ENCODE data around the gene SHROOM2.
A peak's percentile ranks its signal among the peaks of the same experiment; 100 is the strongest.
"Not testable (repeated sequence)": the region's sequence is repeated elsewhere in the genome, so short reads cannot be mapped to it uniquely, and the experiment has no call there.

SHROOM2 gene

DNA sequence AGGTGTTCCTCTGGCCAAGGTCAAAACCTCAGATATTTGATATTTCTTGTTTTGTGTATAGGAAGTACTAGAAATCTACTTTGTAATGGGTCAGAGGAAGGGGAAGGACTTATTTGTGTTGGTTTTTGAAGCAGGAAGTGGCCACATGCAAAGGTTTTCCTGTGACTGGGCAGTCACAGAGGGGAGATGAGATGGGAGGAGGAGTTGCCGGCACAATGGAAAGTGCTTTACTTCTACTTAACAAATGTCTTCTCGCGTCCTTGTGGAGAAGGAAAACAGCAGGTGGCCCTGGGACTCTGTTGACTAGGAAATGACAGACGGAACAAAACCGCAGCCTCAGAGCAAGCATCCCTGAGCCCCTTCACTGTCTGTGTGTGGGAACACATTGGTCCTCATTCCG, 46.6 kb downstream of the SHROOM2 start:
- no peak for DNase-seq (ENCODE audit: low read depth)

DNA sequence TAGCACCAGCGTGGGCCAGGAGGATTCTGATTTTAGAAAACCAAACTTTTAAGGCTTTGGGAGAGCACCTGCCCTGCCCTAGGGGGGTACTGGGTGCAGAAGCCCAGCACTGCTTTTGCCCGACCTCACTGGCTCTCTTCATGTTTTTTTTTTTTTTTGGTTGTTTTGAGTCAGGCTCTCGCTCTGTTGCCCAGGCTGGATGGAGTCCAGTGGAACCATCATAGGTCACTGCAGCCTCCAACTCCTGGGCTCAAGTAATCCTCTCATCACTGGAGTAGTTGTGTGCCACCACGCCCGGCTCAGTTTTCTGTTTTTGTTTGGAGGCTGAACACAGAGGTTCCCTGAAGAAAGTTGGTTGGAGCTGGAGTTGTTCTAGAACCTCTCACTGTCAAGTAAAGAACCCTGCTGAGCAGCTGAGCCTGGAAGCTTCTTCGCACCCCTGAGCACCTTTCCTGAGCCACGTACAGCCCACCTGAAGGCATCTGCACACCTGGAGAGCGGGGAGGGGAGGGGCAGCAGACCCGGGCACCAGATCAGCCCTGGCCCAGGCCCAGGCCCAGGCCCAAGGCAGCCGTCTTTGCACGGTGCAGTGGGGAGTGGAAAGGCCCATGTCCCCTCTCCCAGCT, 49.5 kb downstream of the SHROOM2 start:
- no peak for DNase-seq (ENCODE audit: low read depth)

DNA sequence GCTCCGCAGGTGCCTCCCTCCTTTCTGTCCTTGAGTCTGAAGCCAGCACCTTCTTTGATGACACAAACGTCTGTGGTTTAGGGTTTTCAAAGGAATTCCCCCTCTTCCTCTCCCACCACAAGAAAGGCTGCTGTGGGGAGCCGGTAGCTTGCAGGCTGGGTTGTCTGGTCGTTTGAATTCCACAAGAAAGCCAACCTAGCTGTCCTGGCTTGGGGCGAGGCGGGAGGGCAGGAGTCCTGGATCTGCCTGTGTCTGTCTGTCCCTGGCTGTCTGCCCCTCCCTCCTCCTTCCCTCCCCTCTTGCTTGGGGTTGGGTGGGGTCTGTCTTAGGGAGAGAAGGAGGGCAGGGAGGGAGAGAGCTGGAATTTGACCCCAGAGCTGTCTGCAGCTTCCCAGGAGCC, 56.3 kb downstream of the SHROOM2 start:
- DNase-seq (ENCODE audit: low read depth) = no peak

GRCh38 chrX:9844936-9845577, 58.8 kb downstream of the SHROOM2 start:
- no peak for DNase-seq (ENCODE audit: low read depth)

- no peak for DNase-seq (ENCODE audit: low read depth)
Measured at GRCh38 chrX:9845578-9845952, 59.3 kb downstream of the SHROOM2 start.

DNA sequence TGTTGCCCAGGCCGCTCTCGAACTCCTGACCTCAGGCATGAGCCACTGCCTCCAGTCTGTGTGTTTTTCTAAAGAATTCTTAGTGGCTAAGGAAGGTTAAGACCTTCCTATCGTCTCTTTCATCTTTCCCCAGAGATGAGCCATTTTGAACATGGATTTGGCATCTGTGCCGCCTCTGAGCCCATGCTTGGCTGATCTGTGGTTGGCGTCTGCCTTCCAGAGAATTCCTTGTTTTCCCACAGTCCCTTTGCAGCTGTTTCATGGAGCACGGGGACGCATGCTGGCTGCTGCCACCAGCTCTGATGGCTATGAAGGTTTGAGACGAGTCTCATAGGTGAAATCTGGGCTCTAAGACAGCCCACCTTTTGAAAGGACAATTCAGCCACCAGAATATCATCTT, 60.4 kb downstream of the SHROOM2 start:
- DNase-seq (ENCODE audit: low read depth) = no peak

DNA sequence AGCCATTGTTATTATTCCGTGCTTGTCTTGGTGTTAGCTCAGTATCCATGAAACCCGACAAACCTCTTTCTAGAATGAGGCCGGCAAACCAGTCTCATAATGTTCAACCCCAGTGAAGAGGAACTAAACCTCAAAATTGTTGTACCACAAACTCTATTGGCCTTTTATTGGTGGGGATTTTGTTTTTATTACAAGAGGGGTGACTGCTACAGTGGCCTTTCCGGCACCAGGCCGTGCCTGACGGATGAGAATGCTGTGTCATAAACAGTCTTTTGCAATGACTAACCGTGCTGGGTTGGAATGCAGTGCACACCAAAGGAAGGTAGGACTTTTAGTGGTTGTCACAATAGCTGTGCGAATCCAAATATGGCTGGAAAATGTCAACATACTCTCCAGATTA, 60.8 kb downstream of the SHROOM2 start:
- DNase-seq (ENCODE audit: low read depth) = peak; percentile 39

GRCh38 chrX:9848718-9849479, 62.7 kb downstream of the SHROOM2 start:
- DNase-seq (ENCODE audit: low read depth) = no peak

GRCh38 chrX:9851890-9852289, 65.7 kb downstream of the SHROOM2 start:
- no peak for DNase-seq (ENCODE audit: low read depth)

DNA sequence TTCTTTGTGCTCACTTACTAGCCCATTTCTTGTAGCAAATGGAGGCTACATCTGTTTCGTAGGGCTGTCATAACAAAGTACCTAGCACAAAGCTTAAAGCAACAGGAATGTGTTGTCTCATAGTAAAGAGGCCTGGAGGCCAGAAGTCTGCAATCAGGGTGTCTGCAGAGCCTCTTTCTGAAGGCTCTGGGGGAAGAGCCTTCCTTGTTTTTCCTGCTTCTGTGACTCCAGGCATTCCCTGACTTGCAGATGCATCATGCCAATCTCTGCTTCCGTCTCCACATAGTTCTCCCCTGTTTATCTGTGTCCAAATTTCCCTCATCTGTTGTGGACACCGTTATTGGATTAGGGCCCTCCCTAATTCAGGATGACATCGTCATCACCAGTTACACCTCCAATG, 67.1 kb downstream of the SHROOM2 start:
- no peak for DNase-seq (ENCODE audit: low read depth)

DNA sequence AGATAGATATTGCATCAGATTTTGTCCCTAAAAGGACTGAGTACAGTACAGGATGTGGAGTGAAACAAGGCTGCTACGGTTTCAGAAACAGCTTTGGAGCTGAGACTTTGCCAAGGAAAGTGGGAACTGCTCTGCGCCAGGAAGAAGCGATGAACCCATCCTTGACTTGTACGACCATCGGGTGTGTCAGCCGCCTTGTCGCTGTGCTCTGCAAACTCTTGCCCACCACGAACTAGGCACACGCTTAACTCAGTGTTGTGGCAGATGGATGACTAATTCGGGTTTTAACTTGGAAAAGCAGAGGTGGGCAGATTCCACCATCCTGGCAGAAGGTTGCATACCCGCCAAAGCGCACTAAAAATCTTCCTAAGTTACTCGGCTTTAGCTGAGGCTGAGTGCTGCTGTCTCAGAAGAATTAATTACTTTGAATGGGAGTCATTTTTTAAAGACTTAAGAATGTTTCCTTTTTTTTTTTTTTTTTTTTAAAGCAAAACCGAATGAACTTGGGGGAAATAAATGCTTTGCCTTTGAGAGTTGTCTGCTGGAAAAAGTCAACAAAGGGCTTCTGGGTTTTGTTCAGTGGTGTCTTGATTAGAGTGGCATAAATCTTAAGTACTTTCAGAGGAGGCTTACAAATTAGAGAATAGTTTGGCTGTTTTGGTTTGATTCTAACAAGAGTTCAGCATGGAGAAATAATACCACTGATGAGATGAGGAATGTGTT, 69.5 kb downstream of the SHROOM2 start:
- no peak for DNase-seq (ENCODE audit: low read depth)

GRCh38 chrX:9856588-9856987, 70.4 kb downstream of the SHROOM2 start:
- no peak for DNase-seq (ENCODE audit: low read depth)

GRCh38 chrX:9857575-9858474, 71.6 kb downstream of the SHROOM2 start:
- no peak for DNase-seq (ENCODE audit: low read depth)

DNA sequence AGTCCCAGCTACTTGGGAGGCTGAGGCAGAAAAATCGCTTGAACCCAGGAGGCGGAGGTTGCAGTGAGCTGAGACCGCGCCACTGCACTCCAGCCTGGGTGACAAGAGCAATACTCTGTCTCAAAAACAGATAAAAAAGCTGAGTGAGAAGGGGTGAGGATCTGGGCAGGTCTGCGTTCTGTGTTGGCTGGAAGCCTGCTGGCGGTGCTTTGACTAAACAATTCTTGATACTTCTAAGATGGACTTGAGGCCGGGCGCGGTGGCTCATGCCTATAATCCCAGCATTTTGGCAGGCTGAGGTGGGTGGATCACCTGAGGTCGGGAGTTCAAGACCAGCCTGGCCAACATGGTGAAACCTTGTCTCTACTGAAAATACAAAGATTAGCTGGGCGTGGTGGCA, 72.5 kb downstream of the SHROOM2 start:
- DNase-seq (ENCODE audit: low read depth) = not testable (repeated sequence)

DNA sequence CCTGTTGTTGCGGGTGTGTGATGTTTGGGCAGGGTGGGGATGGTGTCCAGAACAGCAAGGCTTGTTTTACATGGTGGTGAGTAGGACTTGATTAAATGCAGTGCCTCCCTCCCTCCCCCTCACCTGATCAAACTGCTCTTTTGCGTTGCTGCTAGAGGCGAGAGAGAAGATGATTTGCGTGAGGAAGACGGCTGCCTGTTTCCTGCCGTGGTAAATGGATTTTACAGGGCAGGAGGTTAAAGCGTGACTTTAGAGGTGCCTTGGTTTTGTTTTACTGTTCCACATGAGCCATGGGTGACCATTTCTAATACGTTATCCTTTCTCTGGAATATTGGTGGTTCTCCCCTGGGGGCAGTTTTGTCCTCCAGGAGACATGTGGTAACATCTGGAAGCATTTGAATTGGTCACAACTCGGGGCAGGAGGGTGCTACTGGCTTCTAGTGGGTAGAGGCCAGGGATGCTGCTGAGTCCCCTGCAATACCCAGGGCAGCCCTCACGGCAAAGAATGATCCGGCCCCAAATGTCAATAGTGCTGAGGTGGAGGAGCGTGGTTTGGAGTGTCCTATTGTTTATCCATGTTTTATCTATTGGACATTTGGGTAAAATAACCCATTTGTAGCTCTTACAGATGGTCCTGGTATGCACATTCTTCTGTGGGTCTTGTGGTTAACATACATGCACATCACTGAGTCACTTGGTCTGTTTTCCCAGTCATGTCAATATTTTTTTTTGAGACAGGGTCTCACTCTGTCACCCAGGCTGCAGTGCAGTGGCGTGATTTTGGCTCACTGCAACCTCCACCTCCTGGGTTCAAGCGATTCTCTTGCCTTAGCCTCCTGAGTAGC, 73.7 kb downstream of the SHROOM2 start:
- no peak for DNase-seq (ENCODE audit: low read depth)

DNA sequence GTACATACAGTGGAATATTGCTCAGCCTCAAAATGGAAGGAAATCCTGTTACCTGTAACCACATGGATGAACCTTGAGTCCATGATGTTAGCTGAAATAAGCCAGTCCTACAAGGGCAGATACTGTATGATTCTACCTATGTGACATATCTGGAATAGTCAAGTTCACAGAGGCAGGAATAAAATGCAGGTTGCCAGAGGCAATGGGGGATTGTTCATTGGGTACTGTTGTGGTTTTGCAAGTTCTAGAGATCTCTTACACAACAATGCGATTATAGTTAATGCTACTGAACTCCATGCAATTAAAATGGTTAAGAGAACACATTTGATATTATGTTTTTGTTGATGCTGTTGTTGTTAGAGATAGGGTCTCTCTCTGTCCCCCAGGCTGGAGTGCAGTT, 74.6 kb downstream of the SHROOM2 start:
- no peak for DNase-seq (ENCODE audit: low read depth)

DNA sequence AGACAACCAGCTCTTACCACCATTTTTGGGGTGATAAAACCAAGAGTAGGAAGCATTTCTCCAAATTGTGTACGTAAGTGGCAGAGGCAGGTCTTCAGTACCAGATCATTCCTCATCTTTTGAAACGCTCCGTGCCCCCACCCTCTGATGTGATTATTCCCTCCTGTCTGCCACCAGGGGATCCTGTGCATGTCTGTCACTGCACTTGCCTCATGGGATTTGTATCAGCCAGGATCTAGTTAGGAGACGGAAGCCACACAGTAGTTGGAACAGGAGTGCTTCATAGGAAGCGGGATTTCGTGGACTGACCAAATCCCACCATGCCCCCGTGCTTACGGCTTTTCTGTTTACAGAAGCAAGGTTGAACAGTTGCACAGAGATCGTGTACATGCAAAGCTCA, 75.5 kb downstream of the SHROOM2 start:
- no peak for DNase-seq (ENCODE audit: low read depth)

DNA sequence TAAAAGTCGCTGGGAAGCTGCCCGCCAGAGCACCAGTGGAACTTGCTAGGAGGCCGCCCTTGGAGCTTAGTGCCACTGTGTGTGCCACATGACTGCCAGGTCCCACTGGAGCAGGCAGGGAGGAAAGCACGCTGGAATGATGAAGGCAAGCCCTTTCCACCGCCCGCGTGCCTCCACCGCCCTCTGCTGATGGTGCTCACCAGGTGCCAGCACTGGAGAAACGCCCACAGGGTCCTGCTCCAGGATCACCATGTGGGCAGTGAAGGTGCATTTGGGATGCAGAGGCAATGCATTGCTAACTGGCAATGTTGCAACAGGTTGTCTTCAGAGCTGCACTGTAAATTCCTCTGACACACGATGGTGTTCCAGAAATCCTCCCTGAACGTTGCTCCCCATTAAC, 76.3 kb downstream of the SHROOM2 start:
- DNase-seq (ENCODE audit: low read depth) = no peak

GRCh38 chrX:9862953-9863352, 76.7 kb downstream of the SHROOM2 start:
- DNase-seq (ENCODE audit: low read depth) = no peak

DNA sequence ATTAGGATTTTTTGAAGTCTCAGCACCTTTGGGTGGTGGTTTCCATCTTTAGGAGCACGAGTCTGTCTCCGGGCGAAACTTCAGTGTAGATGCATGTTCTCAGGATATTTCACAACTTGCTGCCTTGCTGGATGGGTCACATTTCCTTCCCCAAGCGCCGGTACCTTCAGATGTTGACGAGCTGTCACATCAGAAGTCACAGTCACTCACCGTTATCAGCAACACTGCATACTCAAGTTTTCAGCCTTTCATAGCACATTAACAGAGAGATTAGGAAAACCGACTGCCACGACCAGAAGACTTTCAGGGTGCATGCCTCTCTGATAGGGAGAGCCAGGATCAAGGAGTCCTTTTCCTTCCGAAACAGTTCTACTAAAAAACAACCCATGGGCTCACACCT, 77.8 kb downstream of the SHROOM2 start:
- DNase-seq (ENCODE audit: low read depth) = no peak

Measured in HS-27A (cell line).